ENCODE measurements around the gene TUBA1C. TPM values are rescaled to one million over a fixed set of nuclear protein-coding genes. Genes with fewer than 3 reads are reported as not detected.

The TUBA1C gene
- total and polyA plus RNA-seq, 9 of the 15 experiments (the other 6 are each of a cell fraction or from before 2014, with no cell fraction given), result 755 to 3,012 (median 914) TPM

DNA sequence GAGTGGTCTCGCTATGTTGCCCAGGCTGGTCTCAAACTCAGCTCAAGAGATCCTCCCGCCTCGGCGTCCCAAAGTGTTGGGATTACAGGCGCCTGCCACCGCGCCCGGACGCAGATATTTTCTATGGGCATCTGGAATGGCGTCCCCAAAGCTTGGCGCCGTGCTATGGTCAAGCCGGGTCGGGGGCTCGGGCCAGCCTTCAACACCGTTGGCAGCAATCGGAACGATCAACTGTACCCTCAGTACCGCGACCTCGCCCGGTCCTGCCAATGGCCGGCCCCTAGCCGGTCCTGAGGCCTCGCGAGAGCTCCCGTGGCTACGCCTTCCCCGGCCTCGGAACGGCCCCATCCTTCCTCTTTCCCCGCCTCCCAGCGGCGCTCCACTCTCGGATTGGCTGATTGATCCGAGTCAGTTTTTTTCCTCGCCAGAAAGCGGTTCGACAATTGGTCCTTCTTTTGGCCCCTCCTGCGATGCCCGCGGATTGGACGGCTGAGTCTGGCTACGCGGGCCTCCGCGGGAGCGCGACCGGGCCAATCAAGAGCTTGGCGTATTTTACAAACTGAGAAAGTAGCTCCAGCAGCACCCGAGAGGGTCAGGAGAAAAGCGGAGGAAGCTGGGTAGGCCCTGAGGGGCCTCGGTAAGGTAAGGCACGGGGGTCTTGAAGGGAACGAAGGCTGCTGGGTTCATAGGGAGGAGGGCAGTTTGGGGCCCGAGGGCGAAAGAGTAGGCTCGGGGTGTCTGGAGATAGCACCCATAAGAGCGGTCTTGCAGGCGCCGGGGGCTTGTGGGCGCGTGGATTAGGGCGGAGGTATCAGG lies 58.0 kb downstream of the TUBA1C start, which contains the start of gene TROAP:
TSS of gene TROAP (plus strand) at position 548 of the 816 bp plus-strand sequence. CDS start 354 bp downstream, outside the sequence.
- peak; percentile 98 for ATAC-seq
- peak; percentile 99 for FAIRE-seq
- Histone ChIP-seq H3K79me2 (ENCODE audit: control insufficient read depth, insufficient read depth, low read length) (peaks cover 22% of the 10 kb centered on the region), H3K9ac (ENCODE audit: insufficient read depth in 1 of 2, low read depth in 2 of 2, low read length in 2 of 2) (peak within 1 kb of the TSS; percentile 96 to 99), H3K9me1 (ENCODE audit: control insufficient read depth, insufficient read depth, low read length) (no peaks in the 10 kb centered on the region), H4K20me1 (replicated peaks; ENCODE audit: control insufficient read depth, insufficient read depth, low read length) (no peaks in the 10 kb centered on the region), H3K36me3 (ENCODE audit: control insufficient read depth, insufficient read depth, low read length) (peaks cover 38% of the 10 kb centered on the region; the same call in 2 of the 3 replicates), H3K4me1 (replicated peaks in 1 of 2; ENCODE audit: control insufficient read depth in 2 of 2, insufficient read depth in 2 of 2, low read length in 2 of 2) (peaks cover 5 to 16% of the 10 kb centered on the region in 2 experiments; a peak in 3 of 5 replicates), H3K27ac (ENCODE audit: extremely low read depth, low read depth, low read length) (peak within 1 kb of the TSS; percentile 85), H3K9me3 (replicated peaks; ENCODE audit: control insufficient read depth, insufficient read depth, low read depth, low read length) (no peaks in the 10 kb centered on the region), H2AFZ (ENCODE audit: low read depth, low read length) (peak within 1 kb of the TSS; percentile 93), H3K4me2 (ENCODE audit: insufficient read depth, low read length) (peak within 1 kb of the TSS; percentile 99), H3K27me3 (ENCODE audit: control insufficient read depth in 2 of 2, insufficient read depth in 2 of 2, low read length in 2 of 2) (no peaks in the 10 kb centered on the region), H3K4me3 (peak within 1 kb of the TSS; percentile 74)
- DNase-seq (ENCODE audit: extremely low read depth in 1 of 4, low spot score in 3 of 4), result peak; percentile 99
- intact Hi-C loops (cut with micrococcal nuclease), result no loop called here
- under 1% methylated on average over 62 of the region's 65 CpGs for WGBS (ENCODE audit: insufficient coverage, low coverage, missing lambda C conversion rate)
- CTCF ChIA-PET (ENCODE audit: low intra/inter-chr PET ratio), result no interaction called here
- in situ Hi-C loops (cut with MboI), result no loop called here
- no TSS peak for BruUV-seq (replicated peaks)
- POLR2A ChIA-PET, result interaction anchor here (0.6 to 3.1 kb wide), 24 partner anchors 9 to 546 kb away, joined by 3 to 32 read pairs (median 6); partner anchors contain the start of genes C1QL4, DNAJC22, PRPH and TUBA1B
- TF ChIP-seq ZNF146 (CRISPR knock-in tag; IDR thresholded peaks at IDR 0.05; ENCODE audit: unreplicated experiment) (no peak), RCOR1 (IDR thresholded peaks at IDR 0.05; ENCODE audit: borderline replicate concordance in 1 of 2, low read depth in 2 of 2, low read length in 2 of 2) (0 out of 4 replicates have a peak, but pooled peaks of 1 of the 2 experiments have one; percentile 21), TCF7L2 (IDR thresholded peaks at IDR 0.05; ENCODE audit: low read depth, low read length) (0 out of 2 replicates have a peak, but pooled peaks have one; percentile 10), RFX5 (IDR thresholded peaks at IDR 0.05; ENCODE audit: low read depth, low read length) (no peak), NELFE (IDR thresholded peaks at IDR 0.05; ENCODE audit: insufficient read depth, insufficient read length) (no peak), ZBED1 (IDR thresholded peaks at IDR 0.05) (peak; percentile 21; the same call in 1 of the 2 replicates), DNMT1 (IDR thresholded peaks at IDR 0.05) (no peak), RBM39 (optimal IDR thresholded peaks at IDR 0.05; ENCODE audit: low read depth, low read length) (no peak), HNRNPLL (IDR thresholded peaks at IDR 0.05; ENCODE audit: low read depth, low read length, poor library complexity, severe bottlenecking) (peak; percentile 35), POLR3A (IDR thresholded peaks at IDR 0.05; ENCODE audit: borderline replicate concordance, extremely low read depth, insufficient read depth, insufficient read length) (no peak), XRCC3 (IDR thresholded peaks at IDR 0.05) (no peak), PHF8 (IDR thresholded peaks at IDR 0.05; ENCODE audit: borderline replicate concordance, low read length) (peak; percentile 88), GATA2 (CRISPR knock-in tag; IDR thresholded peaks at IDR 0.05) (peak; percentile 41; the same call in 1 of the 2 replicates), ZFX (CRISPR knock-in tag; IDR thresholded peaks at IDR 0.05) (peak; percentile 86), GABPA (tag; conservative IDR thresholded peaks at IDR 0.05; ENCODE audit: low read depth) (peak; percentile 21; the same call in 1 of the 2 replicates), HMGN3 (IDR thresholded peaks at IDR 0.05; ENCODE audit: borderline replicate concordance, extremely low read depth, insufficient read length, low read depth, low read length) (peak; percentile 20)
- TF ChIP-seq, protein P1, sequence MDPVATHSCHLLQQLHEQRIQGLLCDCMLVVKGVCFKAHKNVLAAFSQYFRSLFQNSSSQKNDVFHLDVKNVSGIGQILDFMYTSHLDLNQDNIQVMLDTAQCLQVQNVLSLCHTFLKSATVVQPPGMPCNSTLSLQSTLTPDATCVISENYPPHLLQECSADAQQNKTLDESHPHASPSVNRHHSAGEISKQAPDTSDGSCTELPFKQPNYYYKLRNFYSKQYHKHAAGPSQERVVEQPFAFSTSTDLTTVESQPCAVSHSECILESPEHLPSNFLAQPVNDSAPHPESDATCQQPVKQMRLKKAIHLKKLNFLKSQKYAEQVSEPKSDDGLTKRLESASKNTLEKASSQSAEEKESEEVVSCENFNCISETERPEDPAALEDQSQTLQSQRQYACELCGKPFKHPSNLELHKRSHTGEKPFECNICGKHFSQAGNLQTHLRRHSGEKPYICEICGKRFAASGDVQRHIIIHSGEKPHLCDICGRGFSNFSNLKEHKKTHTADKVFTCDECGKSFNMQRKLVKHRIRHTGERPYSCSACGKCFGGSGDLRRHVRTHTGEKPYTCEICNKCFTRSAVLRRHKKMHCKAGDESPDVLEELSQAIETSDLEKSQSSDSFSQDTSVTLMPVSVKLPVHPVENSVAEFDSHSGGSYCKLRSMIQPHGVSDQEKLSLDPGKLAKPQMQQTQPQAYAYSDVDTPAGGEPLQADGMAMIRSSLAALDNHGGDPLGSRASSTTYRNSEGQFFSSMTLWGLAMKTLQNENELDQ (CRISPR knock-in tag; IDR thresholded peaks at IDR 0.05; ENCODE audit: borderline replicate concordance), result no peak
- TF ChIP-seq, protein P2, sequence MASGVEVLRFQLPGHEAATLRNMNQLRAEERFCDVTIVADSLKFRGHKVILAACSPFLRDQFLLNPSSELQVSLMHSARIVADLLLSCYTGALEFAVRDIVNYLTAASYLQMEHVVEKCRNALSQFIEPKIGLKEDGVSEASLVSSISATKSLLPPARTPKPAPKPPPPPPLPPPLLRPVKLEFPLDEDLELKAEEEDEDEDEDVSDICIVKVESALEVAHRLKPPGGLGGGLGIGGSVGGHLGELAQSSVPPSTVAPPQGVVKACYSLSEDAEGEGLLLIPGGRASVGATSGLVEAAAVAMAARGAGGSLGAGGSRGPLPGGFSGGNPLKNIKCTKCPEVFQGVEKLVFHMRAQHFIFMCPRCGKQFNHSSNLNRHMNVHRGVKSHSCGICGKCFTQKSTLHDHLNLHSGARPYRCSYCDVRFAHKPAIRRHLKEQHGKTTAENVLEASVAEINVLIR (CRISPR knock-in tag; IDR thresholded peaks at IDR 0.05), result peak; percentile 70

Measured in K562 (cell line).